ENCODE data around the gene ZC3H18.
A peak's percentile ranks its signal among the peaks of the same experiment; 100 is the strongest.

ZC3H18 gene

DNA sequence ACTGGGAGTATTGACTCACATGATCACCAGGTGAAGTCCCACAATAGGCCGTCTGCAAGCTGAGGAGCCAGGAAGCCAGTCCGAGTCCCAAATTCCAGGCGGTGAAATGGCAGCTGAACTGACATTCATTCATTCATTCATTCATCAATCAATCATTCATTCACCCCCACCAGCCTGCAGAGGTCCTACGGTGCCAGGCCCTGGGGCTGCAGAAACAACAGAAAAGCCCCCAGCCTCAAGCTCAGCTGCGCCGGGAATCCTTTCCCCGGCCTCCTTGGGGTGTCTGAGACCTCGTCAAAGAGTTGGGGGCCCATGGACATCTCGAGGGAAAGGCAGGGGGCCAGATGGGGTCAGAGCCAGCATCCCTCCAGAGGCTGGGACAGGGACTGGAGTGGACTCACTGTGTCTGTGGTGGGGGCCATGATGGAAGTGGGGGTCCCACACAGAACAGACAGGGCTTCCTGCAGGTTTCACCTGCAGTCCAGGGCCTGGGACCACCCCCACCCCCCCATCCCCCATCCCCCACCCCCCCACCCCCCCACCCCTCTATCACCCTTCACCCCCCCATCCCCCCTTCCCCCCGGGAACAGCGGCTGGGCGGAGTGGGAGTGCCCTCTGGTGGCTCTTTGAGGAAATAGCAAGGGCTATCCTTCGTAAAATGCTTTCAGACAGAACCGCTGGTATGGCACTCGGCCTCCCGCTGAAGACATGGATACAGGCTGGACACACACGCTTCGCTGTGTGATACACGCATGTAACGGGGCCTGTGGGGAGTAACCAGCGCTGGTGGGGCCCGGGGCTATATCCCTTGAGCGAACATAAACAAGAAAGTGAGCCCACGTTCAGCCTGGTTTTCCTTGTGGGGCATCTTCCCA is 8.5 kb upstream of the ZC3H18 start:
- peaks cover 2 to 4% of the 10 kb centered on the region in 2 experiments for H3K4me1 ChIP-seq (ENCODE audit: control insufficient read depth in 1 of 2, insufficient read depth in 1 of 2, low read depth in 1 of 2, low read length in 1 of 2)
- no peaks in the 10 kb centered on the region for H3K36me3 ChIP-seq
- TF ChIP-seq, protein P1, sequence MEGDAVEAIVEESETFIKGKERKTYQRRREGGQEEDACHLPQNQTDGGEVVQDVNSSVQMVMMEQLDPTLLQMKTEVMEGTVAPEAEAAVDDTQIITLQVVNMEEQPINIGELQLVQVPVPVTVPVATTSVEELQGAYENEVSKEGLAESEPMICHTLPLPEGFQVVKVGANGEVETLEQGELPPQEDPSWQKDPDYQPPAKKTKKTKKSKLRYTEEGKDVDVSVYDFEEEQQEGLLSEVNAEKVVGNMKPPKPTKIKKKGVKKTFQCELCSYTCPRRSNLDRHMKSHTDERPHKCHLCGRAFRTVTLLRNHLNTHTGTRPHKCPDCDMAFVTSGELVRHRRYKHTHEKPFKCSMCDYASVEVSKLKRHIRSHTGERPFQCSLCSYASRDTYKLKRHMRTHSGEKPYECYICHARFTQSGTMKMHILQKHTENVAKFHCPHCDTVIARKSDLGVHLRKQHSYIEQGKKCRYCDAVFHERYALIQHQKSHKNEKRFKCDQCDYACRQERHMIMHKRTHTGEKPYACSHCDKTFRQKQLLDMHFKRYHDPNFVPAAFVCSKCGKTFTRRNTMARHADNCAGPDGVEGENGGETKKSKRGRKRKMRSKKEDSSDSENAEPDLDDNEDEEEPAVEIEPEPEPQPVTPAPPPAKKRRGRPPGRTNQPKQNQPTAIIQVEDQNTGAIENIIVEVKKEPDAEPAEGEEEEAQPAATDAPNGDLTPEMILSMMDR (IDR thresholded peaks at IDR 0.05): peak; percentile 76
- no peaks in the 10 kb centered on the region for H3K9me3 ChIP-seq
- H3K27me3 ChIP-seq: peaks cover 36% of the 10 kb centered on the region
- H3K27ac ChIP-seq: no peak overlapping the region
- H3K4me3 ChIP-seq (ENCODE audit: low read depth in 1 of 2, low read length in 1 of 2): no peak overlapping the region

DNA sequence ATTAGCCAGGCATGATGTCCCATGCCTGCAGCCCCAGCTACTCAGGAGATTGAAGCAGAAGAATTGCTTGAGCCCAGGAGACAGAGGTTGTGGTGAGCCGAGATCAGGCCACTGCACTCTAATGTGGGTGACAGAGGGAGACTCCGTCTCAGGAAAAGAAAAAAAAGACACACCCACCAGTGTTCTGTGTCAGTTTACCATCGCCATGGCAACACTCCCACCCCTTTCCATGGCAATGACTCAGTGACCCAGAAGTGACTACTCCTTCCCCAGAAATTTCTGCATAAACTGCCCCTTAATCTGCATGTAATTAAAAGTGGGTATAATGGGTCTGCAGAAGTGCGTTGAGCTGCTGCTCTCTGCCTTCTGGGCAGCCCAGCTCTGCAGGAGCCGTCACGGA is 4.0 kb upstream of the ZC3H18 start:
- H3K27ac ChIP-seq: no peak overlapping the region
- H3K27me3 ChIP-seq: peaks cover 5% of the 10 kb centered on the region
- TF ChIP-seq, protein P1 (IDR thresholded peaks at IDR 0.05): no peak
- no peaks in the 10 kb centered on the region for H3K9me3 ChIP-seq
- peaks cover 19 to 20% of the 10 kb centered on the region in 2 experiments for H3K4me1 ChIP-seq (ENCODE audit: control insufficient read depth in 1 of 2, insufficient read depth in 1 of 2, low read depth in 1 of 2, low read length in 1 of 2)
- H3K4me3 ChIP-seq (ENCODE audit: low read depth in 1 of 2, low read length in 1 of 2): no peak overlapping the region
- no peaks in the 10 kb centered on the region for H3K36me3 ChIP-seq

DNA sequence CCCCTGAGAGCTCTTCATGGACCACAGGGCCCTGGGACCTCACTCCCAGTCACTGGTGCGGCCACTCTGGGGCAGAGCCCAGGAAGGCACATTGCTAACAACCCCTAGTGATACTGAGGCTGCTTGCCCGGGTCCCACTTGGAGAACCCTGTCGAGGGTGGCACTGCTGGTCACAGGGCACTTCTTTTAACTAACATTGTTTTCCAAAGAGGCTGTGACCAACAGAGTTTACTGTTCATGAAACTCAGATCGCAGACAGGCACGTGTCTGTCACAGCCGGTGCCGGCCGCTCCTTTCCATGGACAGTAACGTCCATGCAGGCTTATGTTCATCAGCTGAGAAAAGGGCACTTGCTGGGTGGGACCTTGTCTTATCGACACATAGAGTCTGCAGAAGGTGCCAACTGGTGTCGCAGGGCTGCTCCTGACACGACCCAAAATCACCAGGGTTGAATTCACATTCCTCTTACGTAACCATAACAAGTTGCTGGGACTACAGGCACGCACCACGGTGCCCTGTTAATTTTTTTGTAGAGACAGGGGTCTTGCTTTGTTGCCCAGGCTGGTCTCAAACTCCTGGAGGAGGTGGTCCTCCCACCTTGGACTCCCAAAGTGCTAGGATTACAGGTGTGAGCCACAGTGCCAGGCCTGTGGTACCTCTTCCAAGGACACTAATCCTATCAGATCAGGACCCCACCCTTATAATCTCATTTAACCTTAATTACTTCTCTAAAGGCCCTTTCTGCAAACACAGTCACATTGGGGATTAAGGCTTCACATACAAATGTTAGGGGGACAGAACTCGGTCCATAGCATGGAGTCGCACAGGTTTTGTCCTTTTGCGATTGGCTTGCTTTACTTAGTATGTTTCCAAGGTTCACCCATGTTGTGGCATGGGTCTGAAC is 1.2 kb upstream of the ZC3H18 start:
- peaks cover 21% of the 10 kb centered on the region for H3K36me3 ChIP-seq
- H3K27me3 ChIP-seq: no peaks in the 10 kb centered on the region
- H3K4me1 ChIP-seq (ENCODE audit: control insufficient read depth in 1 of 2, insufficient read depth in 1 of 2, low read depth in 1 of 2, low read length in 1 of 2): peaks cover 24 to 26% of the 10 kb centered on the region in 2 experiments
- H3K27ac ChIP-seq: peak overlapping the region; percentile 93
- H3K4me3 ChIP-seq (ENCODE audit: low read depth in 1 of 2, low read length in 1 of 2): peak overlapping the region; percentile 87 to 91
- TF ChIP-seq, protein P1 (IDR thresholded peaks at IDR 0.05): no peak
- H3K9me3 ChIP-seq: no peaks in the 10 kb centered on the region

DNA sequence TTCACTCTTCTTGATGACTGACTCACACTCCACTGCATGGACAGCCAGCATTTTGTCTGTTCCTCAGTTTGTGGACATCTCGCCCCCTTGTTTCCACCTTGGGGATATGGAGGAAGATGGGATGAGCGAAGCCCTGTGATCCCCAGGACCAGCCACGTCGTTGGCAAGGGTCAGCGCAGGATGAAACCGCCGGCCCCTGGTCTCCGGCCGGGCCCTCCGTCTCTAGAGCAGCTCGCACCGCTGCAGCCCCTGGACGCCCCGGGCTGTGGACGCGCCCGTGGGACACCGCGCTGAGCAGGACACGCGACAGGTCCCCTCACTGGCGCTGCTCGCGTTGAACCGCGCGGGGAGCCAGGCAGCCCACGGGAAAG is 604 bp upstream of the ZC3H18 start:
- no peaks in the 10 kb centered on the region for H3K9me3 ChIP-seq
- peak overlapping the region; percentile 87 to 91 for H3K4me3 ChIP-seq (ENCODE audit: low read depth in 1 of 2, low read length in 1 of 2)
- TF ChIP-seq, protein P1 (IDR thresholded peaks at IDR 0.05): no peak
- peaks cover 25% of the 10 kb centered on the region for H3K36me3 ChIP-seq
- peak overlapping the region; percentile 93 for H3K27ac ChIP-seq
- H3K4me1 ChIP-seq (ENCODE audit: control insufficient read depth in 1 of 2, insufficient read depth in 1 of 2, low read depth in 1 of 2, low read length in 1 of 2): peaks cover 24 to 26% of the 10 kb centered on the region in 2 experiments
- H3K27me3 ChIP-seq: no peaks in the 10 kb centered on the region

DNA sequence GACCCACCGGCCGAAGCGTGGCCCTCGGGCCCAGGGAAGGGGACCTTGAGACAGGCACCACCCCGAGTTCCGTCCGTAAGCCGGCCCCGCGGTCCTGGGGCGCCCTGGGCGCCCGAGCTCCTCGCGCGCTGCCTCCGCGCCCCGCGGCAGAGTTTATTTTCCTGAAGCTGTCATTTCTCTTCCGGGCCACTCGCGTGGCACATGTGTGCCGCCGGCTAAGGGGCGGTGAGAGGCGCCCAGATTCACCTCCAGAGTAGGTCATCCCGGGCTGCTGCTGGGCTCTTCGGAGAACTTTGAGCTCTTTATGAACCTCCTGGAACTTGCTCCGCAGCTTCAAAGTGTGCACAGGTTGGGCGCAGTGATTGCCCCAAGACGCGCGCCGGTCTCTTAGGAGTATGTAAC is 489 bp downstream of the ZC3H18 start:
- Histone ChIP-seq H3K36me3 (peaks cover 32% of the 10 kb centered on the region), H3K9me3 (no peaks in the 10 kb centered on the region), H3K27me3 (no peaks in the 10 kb centered on the region), H3K4me1 (ENCODE audit: control insufficient read depth in 1 of 2, insufficient read depth in 1 of 2, low read depth in 1 of 2, low read length in 1 of 2) (peaks cover 24 to 26% of the 10 kb centered on the region in 2 experiments), H3K27ac (peak overlapping the region; percentile 93), H3K4me3 (ENCODE audit: low read depth in 1 of 2, low read length in 1 of 2) (peak overlapping the region; percentile 87 to 91)
- TF ChIP-seq, protein P1 (IDR thresholded peaks at IDR 0.05): no peak
